Activated T-cell treated with anti-CD3 and anti-CD28 coated beads, Interleukin-2, amount 50 U/mL, for 24 hours (primary cell): ENCODE results near the gene TMEM204.

ENCODE experiments used
- DNase-seq: peaks from one replicate; pipeline ENCODE4 v3.0.0-alpha.2; 2020
- H3K27ac Mint-ChIP-seq: 2 replicates; pipeline ENCODE4 v1.8.0; 2020; ENCODE audit warnings: mild to moderate bottlenecking, mixed read lengths
- H3K27me3 Mint-ChIP-seq: 2 replicates; pipeline ENCODE4 v1.8.0; 2020; ENCODE audit warnings: mixed read lengths
- H3K36me3 Mint-ChIP-seq: 2 replicates; pipeline ENCODE4 v1.8.0; 2020; ENCODE audit warnings: low read depth, mixed read lengths
- H3K4me1 Mint-ChIP-seq: 2 replicates; pipeline ENCODE4 v1.8.0; 2020; ENCODE audit warnings: low read depth, mixed read lengths
- H3K4me3 Mint-ChIP-seq: 2 replicates; pipeline ENCODE4 v1.8.0; 2020; ENCODE audit warnings: mild to moderate bottlenecking, moderate library complexity, mixed read lengths
- H3K9me3 Mint-ChIP-seq: 2 replicates; pipeline ENCODE4 v1.8.0; 2020; ENCODE audit warnings: mixed read lengths

The TMEM204 gene

GRCh38 chr16:1563786-1564185, 30.3 kb downstream of the TMEM204 start:
- Mint-ChIP-seq H3K36me3 (peaks cover 4% of the 10 kb centered on the region), H3K27me3 (no peaks in the 10 kb centered on the region), H3K9me3 (no peaks in the 10 kb centered on the region), H3K27ac (no peak overlapping the region), H3K4me3 (no peak overlapping the region), H3K4me1 (peaks cover 32% of the 10 kb centered on the region)
- no peak for DNase-seq

DNA sequence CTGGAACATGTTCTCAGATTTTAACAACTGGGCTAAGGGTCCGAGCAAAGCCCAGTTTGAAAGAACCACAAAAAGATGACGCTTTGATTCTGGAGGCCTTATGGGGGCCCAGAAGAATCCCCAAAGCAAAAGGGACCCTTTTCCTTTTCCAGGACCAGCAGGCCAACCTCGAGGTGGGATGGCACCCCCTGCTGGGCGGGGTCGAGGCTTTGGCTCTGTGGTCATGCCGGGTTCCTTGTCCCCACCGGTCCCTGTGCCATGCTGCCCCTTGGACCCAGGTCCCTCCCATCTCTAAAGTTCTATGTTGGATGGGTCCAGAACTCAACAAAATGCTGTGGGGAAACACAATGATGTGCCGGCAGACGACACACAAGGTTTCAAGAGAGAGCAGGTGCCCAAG, 30.9 kb downstream of the TMEM204 start:
- Mint-ChIP-seq H3K4me1 (peaks cover 26% of the 10 kb centered on the region), H3K27ac (no peak overlapping the region), H3K4me3 (no peak overlapping the region), H3K9me3 (no peaks in the 10 kb centered on the region), H3K27me3 (no peaks in the 10 kb centered on the region), H3K36me3 (no peaks in the 10 kb centered on the region)
- no peak for DNase-seq

DNA sequence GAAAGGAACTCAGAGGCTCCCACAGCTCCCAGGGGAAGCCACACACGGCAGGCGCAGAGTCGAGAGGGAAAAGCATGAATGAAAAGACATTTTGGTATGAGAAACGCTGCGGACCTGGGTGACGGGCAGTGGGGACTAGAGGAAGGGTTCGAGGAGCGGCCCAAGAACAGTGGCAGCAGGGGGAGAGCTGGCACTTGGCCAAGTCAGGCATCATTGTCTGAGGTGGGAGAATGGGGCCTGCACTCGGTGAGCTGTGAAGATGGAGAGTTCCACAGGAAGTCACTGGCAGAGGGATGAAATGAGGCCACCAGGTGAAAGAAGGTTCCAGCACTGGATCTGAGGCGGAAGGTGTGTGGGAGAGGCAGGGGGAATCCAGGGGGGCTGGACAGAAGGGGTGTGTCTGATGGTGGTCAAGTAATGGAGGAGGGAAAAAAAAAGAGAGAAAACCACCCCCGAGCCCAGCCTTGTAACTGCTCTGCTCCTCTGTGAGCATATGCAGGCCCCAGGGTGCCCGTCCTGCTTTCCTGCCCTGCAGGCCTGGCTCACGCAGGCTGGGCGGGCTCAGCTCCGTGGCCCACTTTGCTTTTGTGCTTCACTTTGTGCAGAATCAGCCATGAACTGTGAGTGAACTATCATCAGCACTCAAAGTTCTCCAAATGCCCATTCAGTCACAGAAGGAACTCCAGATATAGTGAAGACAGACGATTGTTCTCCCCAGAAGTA, 31.8 kb downstream of the TMEM204 start:
- Mint-ChIP-seq H3K9me3 (no peaks in the 10 kb centered on the region), H3K4me3 (no peak overlapping the region), H3K27me3 (no peaks in the 10 kb centered on the region), H3K36me3 (no peaks in the 10 kb centered on the region), H3K27ac (no peak overlapping the region), H3K4me1 (peaks cover 17% of the 10 kb centered on the region)
- no peak for DNase-seq

- Mint-ChIP-seq H3K36me3 (no peaks in the 10 kb centered on the region), H3K4me3 (no peak overlapping the region), H3K27ac (no peak overlapping the region)
Measured at GRCh38 chr16:1567988-1568387, 34.5 kb downstream of the TMEM204 start.

GRCh38 chr16:1571012-1571671, 37.7 kb downstream of the TMEM204 start:
- Mint-ChIP-seq H3K36me3 (no peaks in the 10 kb centered on the region), H3K27me3 (no peaks in the 10 kb centered on the region), H3K4me3 (no peak overlapping the region), H3K9me3 (no peaks in the 10 kb centered on the region), H3K27ac (no peak overlapping the region), H3K4me1 (no peaks in the 10 kb centered on the region)
- no peak for DNase-seq

More at GRCh38 chr16:1567988-1568387, 34.5 kb downstream of the TMEM204 start:
- no peaks in the 10 kb centered on the region for H3K4me1 Mint-ChIP-seq
- no peaks in the 10 kb centered on the region for H3K27me3 Mint-ChIP-seq
- no peak for DNase-seq
- H3K9me3 Mint-ChIP-seq, result no peaks in the 10 kb centered on the region

DNA sequence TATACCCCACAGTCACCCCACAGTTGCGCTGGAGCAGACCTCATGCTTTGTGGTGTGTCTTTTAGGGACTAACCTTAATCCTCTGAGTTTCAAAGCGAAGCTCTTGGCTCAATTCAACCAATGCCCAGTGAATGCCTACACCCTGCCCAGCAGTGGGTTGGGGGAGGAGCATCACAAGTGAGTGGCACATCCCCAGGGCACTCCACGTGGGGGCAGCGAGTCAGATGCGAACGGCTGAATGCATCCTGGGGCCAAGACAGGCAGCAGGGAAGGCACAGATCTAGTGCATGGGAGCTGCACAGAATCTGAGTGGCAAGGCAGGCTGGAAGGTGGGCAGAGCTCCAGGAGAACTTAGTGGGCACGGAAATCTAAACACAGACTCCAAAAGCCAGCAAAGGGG, 39.2 kb downstream of the TMEM204 start:
- no peak overlapping the region for H3K27ac Mint-ChIP-seq
- H3K36me3 Mint-ChIP-seq, result no peaks in the 10 kb centered on the region
- no peaks in the 10 kb centered on the region for H3K4me1 Mint-ChIP-seq
- DNase-seq, result no peak
- H3K27me3 Mint-ChIP-seq, result no peaks in the 10 kb centered on the region
- no peaks in the 10 kb centered on the region for H3K9me3 Mint-ChIP-seq
- no peak overlapping the region for H3K4me3 Mint-ChIP-seq

GRCh38 chr16:1573301-1573700, 39.8 kb downstream of the TMEM204 start:
- Mint-ChIP-seq H3K4me3 (no peak overlapping the region), H3K27me3 (no peaks in the 10 kb centered on the region), H3K36me3 (no peaks in the 10 kb centered on the region), H3K9me3 (no peaks in the 10 kb centered on the region), H3K4me1 (no peaks in the 10 kb centered on the region), H3K27ac (no peak overlapping the region)
- DNase-seq, result no peak

- H3K9me3 Mint-ChIP-seq, result no peaks in the 10 kb centered on the region
- no peak overlapping the region for H3K27ac Mint-ChIP-seq
- H3K36me3 Mint-ChIP-seq, result no peaks in the 10 kb centered on the region
- H3K27me3 Mint-ChIP-seq, result no peaks in the 10 kb centered on the region
- DNase-seq, result no peak
- H3K4me1 Mint-ChIP-seq, result no peaks in the 10 kb centered on the region
- H3K4me3 Mint-ChIP-seq, result no peak overlapping the region
Measured at GRCh38 chr16:1575578-1575977, 42.1 kb downstream of the TMEM204 start.

GRCh38 chr16:1579214-1579613, 45.7 kb downstream of the TMEM204 start:
- H3K36me3 Mint-ChIP-seq, result peaks cover 4% of the 10 kb centered on the region
- no peak for DNase-seq

GRCh38 chr16:1580256-1580655, 46.8 kb downstream of the TMEM204 start:
- Mint-ChIP-seq H3K4me1 (no peaks in the 10 kb centered on the region), H3K9me3 (no peaks in the 10 kb centered on the region), H3K4me3 (no peak overlapping the region), H3K27ac (no peak overlapping the region), H3K27me3 (no peaks in the 10 kb centered on the region), H3K36me3 (peaks cover 4% of the 10 kb centered on the region)
- no peak for DNase-seq

More at GRCh38 chr16:1579214-1579613, 45.7 kb downstream of the TMEM204 start:
- no peaks in the 10 kb centered on the region for H3K27me3 Mint-ChIP-seq
- H3K4me3 Mint-ChIP-seq, result no peak overlapping the region
- no peaks in the 10 kb centered on the region for H3K9me3 Mint-ChIP-seq
- H3K27ac Mint-ChIP-seq, result no peak overlapping the region
- H3K4me1 Mint-ChIP-seq, result no peaks in the 10 kb centered on the region

DNA sequence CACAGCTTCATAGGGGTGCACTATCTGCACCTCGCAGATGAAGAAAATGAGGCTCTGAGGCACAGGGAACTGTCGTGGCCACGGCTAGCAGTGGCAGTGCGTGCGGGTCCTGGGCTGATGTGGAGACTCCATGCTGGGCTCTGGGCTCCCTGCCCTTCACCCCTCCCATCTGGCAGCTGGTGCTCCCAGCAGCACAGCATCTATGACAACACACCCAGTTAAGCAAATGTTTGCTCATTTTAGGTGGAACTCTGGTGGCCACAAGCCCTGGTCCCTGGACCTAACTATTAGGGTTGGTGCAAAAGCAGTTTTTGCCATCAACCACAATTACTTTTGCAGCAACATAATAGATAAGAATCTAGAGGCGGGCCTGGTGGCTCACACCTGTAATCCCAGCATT, 47.5 kb downstream of the TMEM204 start:
- Mint-ChIP-seq H3K27me3 (no peaks in the 10 kb centered on the region), H3K4me3 (no peak overlapping the region), H3K36me3 (peaks cover 4% of the 10 kb centered on the region), H3K9me3 (no peaks in the 10 kb centered on the region), H3K4me1 (no peaks in the 10 kb centered on the region), H3K27ac (no peak overlapping the region)
- no peak for DNase-seq

GRCh38 chr16:1581804-1582203, 48.3 kb downstream of the TMEM204 start:
- no peak overlapping the region for H3K27ac Mint-ChIP-seq
- no peak overlapping the region for H3K4me3 Mint-ChIP-seq
- H3K9me3 Mint-ChIP-seq, result no peaks in the 10 kb centered on the region
- no peak for DNase-seq
- H3K4me1 Mint-ChIP-seq, result no peaks in the 10 kb centered on the region
- H3K27me3 Mint-ChIP-seq, result no peaks in the 10 kb centered on the region
- peaks cover 4% of the 10 kb centered on the region for H3K36me3 Mint-ChIP-seq

GRCh38 chr16:1583180-1583579, 49.7 kb downstream of the TMEM204 start:
- H3K4me1 Mint-ChIP-seq, result no peaks in the 10 kb centered on the region
- H3K9me3 Mint-ChIP-seq, result no peaks in the 10 kb centered on the region
- peaks cover 4% of the 10 kb centered on the region for H3K36me3 Mint-ChIP-seq
- H3K27me3 Mint-ChIP-seq, result no peaks in the 10 kb centered on the region
- H3K4me3 Mint-ChIP-seq, result no peak overlapping the region
- H3K27ac Mint-ChIP-seq, result no peak overlapping the region
- DNase-seq, result no peak

DNA sequence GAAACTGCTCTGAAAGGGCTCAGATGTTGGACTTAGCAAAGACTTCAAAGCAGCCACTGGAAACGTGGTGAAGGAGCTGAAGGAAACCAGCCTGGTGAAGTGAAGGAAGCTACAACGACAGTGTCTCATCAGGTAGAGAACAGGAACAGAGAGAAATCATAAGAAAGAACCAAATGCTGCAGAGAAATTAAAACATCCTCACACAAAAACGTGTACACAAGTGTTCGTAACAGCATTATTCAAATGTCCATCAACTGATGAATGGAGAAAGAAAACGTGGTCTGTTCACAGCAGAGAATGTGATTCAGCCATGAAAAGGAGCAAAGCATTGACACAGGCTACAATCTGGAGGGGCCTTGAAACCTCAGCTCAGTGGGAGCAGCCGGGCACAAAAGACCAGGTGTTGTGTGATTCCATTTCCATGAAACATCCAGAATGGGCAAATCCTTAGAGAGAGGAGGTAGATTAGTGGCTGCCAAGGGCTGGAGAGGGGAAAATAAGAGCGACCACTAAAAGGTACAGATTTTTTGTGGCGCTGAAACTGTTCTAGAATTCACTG, 51.5 kb downstream of the TMEM204 start:
- no peak for DNase-seq
- Mint-ChIP-seq H3K36me3 (peaks cover 4% of the 10 kb centered on the region), H3K27ac (no peak overlapping the region), H3K4me1 (no peaks in the 10 kb centered on the region), H3K4me3 (no peak overlapping the region), H3K9me3 (no peaks in the 10 kb centered on the region), H3K27me3 (no peaks in the 10 kb centered on the region)

DNA sequence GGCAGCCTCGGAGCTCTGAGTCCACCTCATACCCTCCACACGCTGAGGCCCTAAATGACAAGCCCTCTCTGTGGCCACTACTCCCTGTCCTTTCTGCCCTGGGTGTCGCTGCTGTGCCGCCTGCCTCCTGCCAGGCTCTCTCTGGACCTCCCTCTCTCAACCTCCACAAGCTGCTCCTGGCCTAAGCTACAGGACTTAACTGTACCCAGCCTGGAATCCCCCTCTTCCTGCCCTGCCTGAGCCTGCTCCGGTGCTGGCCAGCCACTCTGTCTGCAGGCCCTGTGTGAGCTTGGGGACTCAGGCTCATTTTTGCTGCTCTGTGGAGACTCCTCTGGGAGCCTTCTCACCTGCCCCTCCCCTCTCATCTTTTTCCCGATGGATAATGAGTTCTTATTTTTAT, 56.9 kb downstream of the TMEM204 start:
- DNase-seq, result no peak
- Mint-ChIP-seq H3K36me3 (no peaks in the 10 kb centered on the region), H3K27me3 (no peaks in the 10 kb centered on the region), H3K4me3 (no peak overlapping the region), H3K4me1 (no peaks in the 10 kb centered on the region), H3K27ac (no peak overlapping the region), H3K9me3 (no peaks in the 10 kb centered on the region)
